GM12874 (cell line): Measurements from ENCODE around the gene GPT2.

Source experiments
- CTCF ChIP-seq: IDR thresholded peaks from 2 replicates; pipeline ENCODE4 v1.5.1; 2011; ENCODE audit warnings: low read depth, mild to moderate bottlenecking, control low read depth, low read length, moderate library complexity; ENCODE audit not compliant: insufficient read depth

The GPT2 gene

DNA sequence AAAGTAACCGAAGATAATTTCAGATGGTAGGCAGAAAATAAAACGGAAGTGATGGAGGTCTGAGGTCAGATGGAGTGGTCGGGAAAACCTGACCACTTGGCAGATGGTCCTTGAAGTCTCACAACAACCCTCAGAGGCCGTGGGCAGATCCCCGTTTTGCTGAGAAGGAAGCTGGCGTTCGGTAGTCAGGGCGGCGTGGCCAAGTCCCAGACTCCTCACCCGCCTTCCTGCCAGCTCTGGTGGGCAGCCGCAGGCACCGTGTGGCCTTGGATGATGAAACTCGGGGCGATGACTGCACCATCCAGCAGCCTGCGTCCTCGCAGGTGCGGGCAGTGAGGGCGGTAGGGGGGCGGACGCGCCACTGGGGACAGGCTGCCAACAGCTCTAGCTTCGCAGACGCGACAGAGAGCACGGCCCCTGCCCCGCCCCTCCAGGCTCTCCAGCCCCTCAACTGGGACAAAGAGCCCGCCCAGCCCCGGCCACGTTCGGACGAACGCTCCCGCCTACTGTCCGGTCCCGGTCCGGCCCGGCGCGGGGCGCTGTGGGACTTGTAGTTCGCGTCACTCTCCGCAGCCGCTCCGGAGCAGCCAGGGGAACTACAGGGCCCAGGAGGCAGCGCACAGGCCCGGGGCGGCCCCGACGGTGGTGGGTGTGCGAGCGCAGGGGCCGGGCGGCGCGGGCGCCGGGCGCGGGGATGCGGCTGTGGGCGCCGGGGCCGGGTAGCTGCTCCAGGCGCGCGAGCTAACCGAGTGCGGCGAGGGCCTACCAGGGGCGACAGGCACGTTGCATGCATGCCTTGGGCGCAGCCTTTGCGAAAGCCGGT lies at the start of gene GPT2:
TSS of gene GPT2 (plus strand) at position 673 of the 823 bp plus-strand sequence. CDS start 354 bp downstream, outside the sequence.
- TF ChIP-seq CTCF, result no peak

GRCh38 chr16:46836534-46837530 lies 47.3 kb upstream of the GPT2 start:
- no peak for TF ChIP-seq CTCF

DNA sequence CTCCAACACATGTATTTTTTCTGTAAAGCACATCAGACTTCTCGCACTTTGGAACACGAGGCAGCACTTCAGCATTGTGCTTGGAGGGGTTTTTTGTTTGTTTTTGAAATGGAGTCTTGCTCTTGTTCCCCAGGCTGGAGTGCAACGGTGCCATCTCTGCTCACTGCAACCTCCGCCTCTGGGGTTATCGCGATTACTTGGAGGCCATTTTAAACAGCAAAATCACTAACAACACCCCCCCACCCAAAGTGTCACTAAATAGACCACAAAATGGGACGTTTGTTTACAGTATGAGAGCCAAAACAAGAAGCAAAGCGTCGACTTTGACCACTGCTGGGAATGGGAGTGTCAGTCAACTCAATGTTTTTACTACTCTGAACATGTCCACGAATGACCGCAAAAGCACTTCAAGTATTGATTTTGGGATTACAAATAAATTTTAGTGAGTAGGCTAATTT lies 44.1 kb upstream of the GPT2 start:
- no peak for TF ChIP-seq CTCF

DNA sequence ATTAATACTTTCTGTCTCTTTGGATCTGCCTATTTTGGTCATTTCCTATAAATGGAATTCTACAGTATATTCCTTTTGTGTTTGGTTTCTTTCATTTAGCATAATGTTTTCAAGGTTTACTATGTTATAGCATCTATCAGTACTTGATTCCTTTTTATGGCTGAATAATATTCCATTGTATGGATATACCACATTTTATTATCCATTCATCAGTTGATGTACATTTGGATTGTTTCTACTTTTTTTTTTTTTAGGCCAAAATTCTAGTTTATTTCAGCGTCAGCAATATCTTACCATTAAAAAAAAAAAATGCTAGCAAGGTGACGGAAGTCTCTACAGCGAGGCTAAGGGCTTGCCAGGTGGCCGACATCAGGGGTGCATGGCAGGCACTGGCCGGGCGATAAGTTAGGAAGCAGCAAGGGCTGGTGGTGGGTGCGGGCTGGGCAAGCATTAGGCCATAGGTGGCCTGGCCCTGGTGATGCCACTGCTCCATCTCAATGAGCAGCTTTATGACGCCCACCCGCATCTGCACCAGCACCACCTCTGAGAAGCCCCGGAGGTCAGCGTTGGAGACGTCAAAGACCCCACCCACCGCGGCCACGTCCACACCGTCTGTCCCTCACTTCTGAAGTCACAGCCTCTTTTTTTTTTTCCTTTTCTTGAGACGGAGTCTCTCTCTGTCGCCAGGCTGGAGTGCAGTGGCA lies 41.8 kb upstream of the GPT2 start:
- no peak for TF ChIP-seq CTCF

GRCh38 chr16:46843898-46844642 lies 40.1 kb upstream of the GPT2 start:
- TF ChIP-seq CTCF, result no peak

- no peak for TF ChIP-seq CTCF
Measured at GRCh38 chr16:46844771-46845170, 39.4 kb upstream of the GPT2 start.
